GM12864 (cell line): ENCODE results near the gene HERC2.
A peak's percentile ranks its signal among the peaks of the same experiment; 100 is the strongest.

Experiments used
- DNase-seq: peaks from one replicate; pipeline ENCODE4 v3.0.0-alpha.2; 2011; ENCODE audit warnings: low read depth
- H3K4me3 ChIP-seq: 2 replicates; pipeline ENCODE4 v1.5.1; 2011; ENCODE audit warnings: mild to moderate bottlenecking, low read depth, low read length, control low read depth
- CTCF ChIP-seq: IDR thresholded peaks from 2 replicates; pipeline ENCODE4 v1.5.1; 2011; ENCODE audit warnings: low read depth, mild to moderate bottlenecking, moderate library complexity, low read length, control low read depth, inconsistent platforms; ENCODE audit errors: missing control alignments

The HERC2 gene

DNA sequence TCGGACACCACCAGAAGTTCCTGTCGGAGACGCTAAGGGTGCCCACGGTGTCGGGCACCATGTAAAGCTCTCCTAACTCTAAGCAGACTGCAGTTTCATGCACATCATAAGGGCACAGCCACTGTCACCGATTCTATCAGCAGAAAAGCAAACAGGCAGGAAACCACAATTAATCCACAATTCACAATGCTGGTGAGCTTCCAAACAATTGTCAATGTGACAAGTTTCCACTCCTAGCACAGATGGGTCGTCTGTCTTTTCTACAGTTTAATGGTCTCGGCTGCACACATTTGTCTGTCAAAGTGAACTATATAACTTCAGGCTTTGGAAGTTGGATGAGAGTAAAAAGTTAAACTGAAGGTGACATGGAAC lies 214.1 kb downstream of the HERC2 start:
- DNase-seq, result no peak
- no peak overlapping the region for H3K4me3 ChIP-seq
- no peak for TF ChIP-seq CTCF

DNA sequence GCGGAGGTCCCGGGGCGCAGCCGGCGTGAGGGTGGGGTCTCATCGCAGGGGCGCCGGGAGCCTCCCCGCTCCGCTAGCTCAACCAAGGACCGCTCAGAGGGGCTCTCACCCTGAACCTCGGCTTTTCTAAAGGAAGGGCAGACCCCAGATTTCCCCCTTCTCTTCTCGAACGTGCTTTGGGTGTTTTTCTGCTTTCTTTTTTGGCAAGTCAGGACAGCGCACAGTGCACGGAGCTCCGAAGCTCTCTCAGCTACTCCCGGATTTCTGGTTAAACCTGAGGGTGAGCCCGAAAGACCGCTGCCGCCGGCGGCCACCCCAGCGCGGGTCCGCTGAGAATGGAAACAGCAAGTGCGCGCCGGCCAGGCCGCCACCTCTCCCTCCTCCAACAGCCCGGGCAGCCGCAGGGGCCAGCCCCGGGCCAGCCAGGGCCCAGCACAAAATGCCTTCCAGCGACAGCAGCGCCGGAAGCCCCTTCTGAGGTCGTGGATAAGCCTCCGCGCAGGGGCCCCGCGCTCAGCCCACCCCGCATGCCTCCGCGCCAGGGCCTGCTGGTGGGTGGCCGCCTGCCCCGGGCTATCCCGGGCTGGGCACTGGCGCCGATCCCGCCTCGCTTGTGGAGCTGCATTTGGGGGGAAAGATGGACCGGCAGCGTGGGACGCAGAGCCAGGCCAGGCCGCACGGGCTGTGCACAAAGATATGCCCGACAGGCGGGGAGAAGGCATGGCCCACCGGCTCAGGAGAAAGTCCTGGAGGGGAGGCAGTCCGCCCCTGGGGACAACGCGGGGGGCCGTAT lies 214.7 kb downstream of the HERC2 start:
- DNase-seq, result no peak
- no peak for TF ChIP-seq CTCF
- H3K4me3 ChIP-seq, result peak overlapping the region; percentile 30

GRCh38 chr15:28106294-28107110 lies 215.5 kb downstream of the HERC2 start:
- no peak for TF ChIP-seq CTCF
- peak overlapping the region; percentile 30 for H3K4me3 ChIP-seq
- DNase-seq, result no peak

- DNase-seq, result no peak
Observed at GRCh38 chr15:28105793-28106192, 216.2 kb downstream of the HERC2 start.

GRCh38 chr15:28105224-28105791 lies 216.7 kb downstream of the HERC2 start:
- DNase-seq, result no peak
- H3K4me3 ChIP-seq, result no peak overlapping the region
- TF ChIP-seq CTCF, result no peak

More at GRCh38 chr15:28105793-28106192, 216.2 kb downstream of the HERC2 start:
- no peak for TF ChIP-seq CTCF
- no peak overlapping the region for H3K4me3 ChIP-seq

- TF ChIP-seq CTCF, result no peak
- H3K4me3 ChIP-seq, result no peak overlapping the region
- no peak for DNase-seq
Observed at GRCh38 chr15:28104326-28104725, 217.7 kb downstream of the HERC2 start.
